Activated T-helper 1 cell treated with Interleukin-2 at 50 U/mL for 16 hours (primary cell): ENCODE measurements around the gene MIGA2.

ENCODE experiments used
- DNase-seq: peaks from one replicate; pipeline ENCODE4 v3.0.0-alpha.2; 2020; ENCODE audit warnings: low read depth

The MIGA2 gene

DNA sequence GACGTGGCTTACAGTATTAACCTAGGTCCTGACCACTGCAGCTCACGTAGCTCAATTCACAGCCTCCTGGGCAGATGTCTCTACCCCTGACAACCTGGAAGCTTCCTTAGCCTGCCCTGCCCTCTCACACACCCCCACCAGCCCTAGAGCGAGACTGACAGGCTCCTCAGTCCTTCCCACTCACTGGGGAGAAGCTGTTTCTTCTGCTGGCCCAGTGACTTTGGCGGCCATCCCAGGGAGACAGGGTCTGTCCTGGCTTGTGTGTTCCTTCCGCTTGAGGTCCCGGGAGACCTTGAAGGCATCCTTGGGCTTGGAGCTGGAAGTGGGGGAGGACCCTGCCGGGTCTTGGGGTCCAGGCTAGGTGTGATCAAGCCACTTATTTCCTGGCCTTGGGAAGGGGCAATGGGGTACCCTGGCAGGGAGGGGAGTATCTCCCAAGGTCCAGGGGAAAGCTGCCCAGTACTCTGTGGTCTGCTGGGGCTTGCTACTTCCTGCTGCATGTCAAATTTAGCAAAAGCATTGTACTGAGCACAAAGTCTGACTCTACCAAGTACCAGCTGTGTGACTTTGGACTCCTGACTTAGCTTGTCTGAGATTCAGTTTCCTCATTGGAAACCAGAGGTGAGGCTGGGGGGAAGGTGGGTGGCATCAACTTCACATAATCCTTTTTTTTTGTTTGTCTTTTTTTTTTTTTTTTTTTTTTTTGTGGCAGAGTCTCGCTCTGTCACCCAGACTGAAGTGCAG lies 1.9 kb downstream of the MIGA2 start:
- no peak for DNase-seq

DNA sequence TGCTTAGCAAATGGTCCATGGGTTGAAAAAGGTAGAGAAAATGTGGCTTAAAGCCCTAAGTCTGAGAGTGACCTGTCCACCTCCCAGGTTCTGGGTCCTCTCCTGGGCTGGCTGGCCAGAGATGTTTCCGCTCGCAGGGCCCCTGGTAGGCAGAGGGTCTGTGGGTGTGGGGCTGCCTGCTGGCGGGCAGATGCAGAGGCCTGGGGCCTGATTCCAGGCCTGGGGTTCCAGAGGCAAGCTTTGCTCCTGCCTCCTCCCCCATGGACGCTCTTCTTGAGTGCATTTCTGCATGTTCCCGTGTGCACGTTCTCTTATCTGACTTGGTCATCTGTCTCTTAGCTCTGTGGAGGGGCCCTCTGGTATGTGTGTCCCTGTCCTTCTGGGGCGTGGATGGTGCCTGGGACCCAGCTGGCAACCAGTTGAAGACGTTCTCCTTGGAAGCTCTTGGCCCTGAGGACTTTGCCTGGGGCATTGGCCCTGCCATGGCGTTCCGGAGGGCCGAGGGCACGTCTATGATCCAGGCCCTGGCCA lies 3.8 kb downstream of the MIGA2 start:
- no peak for DNase-seq

DNA sequence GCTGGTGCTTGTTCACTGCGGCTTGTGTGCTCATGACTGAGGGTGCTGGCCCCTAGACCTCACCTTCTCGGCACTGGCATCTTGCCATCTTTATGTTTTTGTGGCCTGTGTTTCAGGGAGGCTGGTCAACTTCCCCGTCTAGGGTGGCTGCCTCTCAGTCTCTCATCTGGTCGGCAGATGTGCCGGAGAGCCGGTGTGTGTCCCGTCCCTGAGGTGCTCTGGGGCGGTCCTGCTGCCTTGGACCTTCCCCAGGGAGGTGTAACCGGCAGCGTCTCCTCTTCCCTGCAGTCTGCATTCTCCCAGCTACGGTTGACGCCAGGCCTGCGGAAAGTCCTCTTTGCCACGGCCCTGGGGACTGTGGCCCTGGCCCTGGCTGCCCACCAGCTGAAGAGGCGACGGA lies 5.6 kb downstream of the MIGA2 start:
- no peak for DNase-seq

DNA sequence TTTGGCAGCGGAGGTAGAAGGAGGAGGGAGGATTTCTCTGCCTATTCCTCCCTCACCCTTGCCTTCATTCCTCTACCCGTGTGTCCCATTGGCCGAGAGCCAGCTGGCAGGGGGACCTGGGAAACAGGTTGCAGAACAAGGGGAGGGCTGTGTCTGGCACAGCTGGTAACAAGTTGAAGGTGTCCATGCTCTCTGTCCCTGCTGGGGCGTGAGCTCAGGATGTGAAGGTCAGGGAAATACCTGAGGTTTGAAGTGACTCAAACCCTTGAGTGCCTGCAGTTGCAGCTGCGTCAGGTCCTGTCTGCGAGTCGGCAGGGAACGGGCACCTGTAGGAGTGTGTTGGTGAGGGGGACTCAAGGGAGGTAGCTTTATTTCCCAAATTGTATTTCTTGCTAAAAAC lies 16.2 kb downstream of the MIGA2 start:
- DNase-seq = no peak

DNA sequence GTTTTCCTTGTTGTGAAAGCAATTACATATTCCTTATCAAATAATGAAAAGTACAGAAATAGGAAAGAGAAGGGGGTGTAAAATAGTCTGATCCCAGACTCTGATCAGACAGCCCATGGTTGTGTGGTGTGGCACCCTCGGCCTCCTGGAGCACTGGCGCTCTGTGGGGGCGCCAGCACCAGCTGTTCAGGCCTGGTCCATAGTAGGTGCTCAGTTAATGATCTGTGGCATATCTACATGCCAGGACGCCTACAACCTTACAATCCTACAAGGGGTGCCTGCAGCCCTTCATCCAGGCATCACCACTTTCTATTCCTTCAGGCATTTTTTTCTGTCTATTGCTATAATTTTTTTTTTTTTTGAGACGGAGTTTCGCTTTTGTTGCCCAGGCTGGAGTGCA lies 16.6 kb downstream of the MIGA2 start:
- DNase-seq = no peak

DNA sequence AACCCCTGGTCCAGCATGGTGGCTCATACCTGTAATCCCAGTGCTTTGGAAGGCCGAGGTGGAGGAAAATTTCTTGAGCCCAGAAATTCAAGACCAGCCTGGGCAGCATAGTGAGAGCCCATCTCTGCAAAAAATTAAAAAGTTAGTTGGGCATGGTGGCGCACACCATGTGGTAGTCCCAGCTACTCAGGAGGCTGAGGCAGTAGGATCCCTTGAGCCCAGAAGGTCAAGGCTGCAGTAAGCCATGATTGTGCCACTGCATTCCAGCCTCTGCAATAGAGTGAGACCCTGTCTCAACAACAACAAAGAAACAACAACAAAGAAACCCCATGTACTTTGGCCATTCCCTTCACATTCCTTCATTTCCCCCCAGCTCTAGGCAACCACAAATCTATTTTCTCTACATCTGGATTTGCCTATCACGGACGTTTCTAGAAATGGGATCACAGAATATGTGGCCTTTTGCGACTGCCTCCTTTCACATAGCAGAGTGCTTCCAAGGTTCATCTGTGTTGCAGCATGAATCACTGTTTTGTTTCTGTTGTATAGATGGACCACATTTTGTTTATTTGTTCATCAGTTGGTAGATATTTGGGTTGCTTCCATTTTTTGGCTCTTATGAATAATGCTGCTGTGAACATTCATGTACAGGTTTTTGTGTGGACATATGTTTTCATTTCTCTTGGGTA lies 17.9 kb downstream of the MIGA2 start:
- DNase-seq = no peak

DNA sequence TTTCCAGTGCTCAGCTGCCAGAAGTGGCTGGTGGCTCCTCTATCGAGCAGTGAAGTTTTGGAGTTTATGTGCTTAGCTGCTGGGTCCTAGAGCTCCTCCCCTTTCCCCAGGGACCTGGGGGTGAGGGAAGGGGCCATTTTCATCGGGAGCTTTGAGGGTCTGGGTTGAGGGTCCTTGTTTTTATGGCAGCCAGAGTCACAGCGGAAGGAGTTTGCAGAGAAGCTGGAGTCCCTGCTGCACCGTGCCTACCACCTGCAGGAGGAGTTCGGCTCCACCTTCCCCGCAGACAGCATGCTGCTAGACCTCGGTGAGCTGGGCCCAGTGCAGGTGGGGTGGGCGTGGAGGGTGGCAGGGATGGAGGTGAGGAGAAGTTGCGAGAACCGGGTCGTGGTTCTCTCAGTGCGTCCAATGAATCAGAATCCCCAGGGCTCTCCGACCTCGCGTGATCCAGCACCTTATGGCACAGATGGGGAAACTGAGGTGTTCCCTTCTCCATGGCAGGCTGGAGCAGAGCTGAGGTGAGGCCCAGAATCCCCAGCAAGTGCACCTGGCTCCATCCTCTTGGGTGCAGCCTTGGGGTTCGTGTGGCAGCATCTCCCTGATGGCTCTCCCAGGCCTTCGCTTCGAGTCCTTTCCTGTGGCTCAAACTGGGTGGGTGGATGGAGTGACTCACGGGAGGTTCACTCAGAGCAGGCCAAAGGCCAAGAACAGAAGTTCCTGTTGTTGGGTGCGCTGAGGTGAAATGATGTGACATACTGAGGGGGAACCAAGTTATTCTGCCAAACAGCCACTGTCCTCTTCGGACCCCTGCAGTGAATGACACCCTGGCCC lies 22.8 kb downstream of the MIGA2 start:
- DNase-seq = no peak

DNA sequence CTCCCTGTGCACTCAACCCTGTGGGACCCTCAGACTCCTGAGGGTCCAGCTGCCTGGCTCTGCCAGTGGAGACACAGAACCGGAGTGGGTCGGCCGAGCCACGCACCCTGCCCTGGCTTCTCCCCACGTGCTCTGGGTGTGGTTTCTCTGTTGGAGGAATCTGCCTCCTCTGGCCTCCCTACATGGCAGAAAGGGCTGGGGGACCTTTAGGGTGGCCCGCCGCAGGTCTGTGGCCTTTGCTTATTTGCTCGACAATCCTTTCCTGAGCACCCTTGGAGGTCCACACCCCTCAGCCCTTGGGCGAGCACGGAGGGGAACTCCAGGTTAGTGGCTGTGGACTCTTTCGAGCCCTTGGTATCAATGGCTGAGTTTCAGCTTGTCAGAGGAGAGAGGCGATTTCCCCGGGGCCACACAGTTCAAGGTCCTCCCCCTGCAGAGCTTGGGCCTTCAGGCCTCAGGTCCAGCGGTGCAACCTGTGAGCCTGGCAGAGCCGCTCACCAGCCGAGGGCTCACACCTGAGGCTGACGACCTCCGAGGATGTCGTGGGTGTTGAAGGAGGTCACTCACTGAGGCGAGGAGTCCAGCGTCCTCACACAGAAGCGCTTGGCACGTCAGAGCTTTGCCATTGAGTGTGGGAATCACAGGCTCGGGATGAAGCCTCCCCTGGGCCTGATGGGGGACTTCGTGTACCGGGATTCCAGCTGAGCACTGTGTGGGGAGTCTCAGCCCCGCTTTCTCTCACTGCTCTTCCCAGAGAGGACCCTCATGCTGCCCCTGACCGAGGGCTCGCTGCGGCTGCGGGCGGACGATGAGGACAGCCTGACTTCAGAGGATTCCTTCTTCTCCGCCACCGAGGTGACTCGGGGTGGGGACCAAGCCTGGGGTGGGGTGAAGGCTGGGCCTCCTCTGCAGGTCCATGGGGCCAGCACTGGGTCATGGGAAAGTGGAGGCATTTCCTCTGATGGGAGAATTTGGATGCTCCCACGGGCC lies 23.7 kb downstream of the MIGA2 start:
- no peak for DNase-seq

DNA sequence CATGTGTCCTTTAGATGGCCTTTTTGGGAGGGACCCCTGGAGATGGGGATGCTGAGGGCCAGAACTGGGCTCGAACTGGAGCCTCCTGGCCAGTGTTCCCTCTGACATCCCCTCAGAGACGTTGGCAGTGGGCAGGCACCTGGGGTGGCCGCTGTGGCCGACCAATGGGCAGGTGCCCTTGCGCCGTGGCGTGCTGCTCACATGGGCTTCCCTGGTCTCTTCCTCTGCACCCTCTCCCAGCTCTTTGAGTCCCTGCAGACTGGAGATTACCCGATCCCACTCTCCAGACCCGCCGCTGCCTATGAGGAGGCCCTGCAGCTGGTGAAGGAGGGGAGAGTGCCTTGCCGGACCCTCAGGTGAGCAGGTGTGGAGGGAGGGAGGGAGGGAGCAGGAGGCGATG lies 24.6 kb downstream of the MIGA2 start:
- no peak for DNase-seq

DNA sequence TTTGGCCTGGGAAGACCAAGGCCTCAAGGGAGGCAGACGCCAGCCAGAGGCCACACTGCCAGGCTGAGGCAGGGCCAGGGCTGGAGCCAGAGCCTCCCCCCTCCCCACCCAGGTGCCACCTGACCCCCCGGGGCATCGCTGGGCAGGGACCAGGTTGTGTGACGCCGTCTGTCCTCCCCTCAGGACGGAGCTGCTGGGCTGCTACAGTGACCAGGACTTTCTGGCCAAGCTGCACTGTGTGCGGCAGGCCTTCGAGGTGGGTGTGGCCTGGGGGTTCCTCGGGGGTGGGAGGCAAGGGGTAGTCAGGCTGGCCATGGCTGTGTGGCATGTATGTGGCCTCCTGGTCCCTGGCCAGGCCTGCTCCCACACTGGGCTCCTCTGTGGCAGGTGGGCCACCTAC lies 26.6 kb downstream of the MIGA2 start:
- DNase-seq = no peak

DNA sequence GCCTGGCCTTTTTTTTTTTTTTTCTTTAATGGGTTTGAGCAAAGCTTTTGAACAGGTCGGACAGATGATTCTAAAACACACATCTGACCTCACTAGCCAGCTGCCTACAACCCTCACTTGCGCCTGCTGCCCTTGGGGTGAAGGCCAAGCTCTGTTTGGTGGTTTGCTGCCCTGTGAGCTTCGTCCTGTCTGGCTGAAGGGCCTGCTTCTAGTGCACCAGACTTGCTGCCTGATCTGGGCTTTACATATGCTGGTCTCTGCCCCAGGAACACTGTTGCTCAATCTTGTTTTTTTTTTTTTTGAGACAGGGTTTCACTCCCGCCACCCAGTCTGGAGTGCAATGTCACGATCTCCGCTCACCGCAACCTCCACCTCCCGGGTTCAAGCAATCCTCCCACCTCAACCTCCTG lies 28.1 kb downstream of the MIGA2 start:
- no peak for DNase-seq

DNA sequence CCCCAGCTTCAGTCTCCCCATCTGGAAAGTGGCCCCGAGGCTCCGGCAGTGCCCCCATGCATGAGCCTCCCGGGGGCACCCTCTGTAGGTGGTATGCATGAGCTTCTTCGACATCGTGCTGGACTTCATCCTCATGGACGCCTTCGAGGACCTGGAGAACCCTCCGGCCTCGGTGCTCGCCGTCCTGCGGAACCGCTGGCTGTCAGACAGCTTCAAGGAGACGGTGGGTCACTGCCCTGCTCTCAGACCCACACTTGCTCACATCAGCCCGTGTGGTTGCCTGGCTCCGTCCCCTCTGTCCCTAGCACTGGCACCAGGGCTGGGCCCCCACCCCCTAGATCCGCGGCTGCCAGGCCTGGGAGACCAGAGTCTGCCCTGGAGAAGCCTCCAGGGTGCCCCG lies 31.7 kb downstream of the MIGA2 start:
- no peak for DNase-seq

DNA sequence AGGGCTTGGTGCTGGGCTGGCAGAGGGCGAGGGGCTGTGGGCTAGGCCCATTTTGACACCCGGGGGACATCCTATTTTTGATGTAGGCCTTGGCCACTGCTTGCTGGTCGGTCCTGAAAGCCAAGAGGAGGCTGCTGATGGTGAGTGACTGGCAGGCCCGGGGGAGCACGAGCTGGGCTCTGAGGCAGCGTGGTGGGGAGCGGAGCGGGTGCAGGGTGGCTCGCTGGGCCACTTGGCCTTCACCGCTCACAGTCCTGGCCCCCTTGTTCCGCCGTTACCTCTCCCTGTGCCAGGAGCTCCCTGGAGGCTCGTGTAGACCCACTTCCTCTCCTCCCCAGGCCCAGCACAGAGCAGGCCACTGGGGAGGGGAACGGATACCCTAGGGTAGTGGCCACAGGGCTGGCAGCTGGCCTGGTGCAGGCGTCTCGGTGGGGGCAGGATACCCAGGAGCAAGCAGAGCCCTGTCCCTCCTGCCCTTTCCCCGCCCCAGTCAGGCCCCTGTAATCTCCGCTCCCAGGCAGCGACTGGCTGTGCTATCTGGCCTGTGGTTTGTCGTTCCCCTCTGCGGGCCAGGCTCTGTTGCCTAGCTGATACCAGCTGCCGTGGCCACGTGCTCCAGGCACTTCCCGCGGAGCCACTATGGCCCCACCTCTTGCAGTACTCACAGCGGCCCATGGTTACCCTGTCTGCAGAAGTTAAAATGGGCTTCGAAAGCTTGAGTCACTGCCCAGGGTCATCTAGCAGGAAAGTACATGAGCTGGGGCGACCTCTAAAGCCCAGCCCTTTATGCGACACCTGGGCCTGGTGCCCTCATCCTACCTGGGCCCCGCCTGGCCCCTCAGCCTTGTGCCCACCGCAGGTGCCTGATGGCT lies 32.8 kb downstream of the MIGA2 start:
- peak; percentile 29 for DNase-seq

DNA sequence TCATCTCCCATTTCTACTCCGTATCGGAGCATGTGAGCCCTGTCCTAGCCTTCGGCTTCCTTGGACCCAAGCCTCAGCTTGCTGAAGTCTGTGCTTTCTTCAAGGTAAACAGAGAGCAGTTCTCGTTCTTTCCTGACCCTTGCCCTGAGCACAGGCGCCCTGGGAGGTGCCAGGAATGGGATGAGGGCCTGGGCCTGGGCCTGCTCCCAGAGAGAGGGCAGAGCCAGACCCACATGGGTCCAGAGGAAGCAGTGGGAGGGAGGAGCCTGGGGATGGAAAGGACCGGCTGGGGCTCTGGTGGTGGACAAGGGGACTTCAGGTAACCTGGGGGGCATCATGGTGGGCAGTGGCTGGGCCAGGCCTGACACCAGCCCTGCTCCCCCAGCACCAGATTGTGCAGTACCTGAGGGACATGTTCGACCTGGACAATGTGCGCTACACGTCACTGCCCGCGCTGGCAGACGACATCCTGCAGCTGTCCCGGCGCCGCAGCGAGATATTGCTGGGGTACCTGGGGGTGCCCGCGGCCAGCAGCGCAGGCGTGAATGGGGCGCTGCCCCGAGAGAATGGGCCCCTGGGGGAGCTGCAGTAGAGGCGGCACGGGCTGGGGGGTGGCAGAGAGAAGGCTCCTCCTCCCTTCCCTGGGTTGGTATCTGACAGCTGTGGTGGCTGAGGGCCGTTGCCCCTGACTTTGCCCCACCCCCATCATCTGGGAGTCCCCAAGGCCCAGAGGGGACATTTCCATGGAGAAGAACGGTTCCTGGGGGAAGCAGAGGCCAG lies 33.6 kb downstream of the MIGA2 start:
- DNase-seq = no peak

DNA sequence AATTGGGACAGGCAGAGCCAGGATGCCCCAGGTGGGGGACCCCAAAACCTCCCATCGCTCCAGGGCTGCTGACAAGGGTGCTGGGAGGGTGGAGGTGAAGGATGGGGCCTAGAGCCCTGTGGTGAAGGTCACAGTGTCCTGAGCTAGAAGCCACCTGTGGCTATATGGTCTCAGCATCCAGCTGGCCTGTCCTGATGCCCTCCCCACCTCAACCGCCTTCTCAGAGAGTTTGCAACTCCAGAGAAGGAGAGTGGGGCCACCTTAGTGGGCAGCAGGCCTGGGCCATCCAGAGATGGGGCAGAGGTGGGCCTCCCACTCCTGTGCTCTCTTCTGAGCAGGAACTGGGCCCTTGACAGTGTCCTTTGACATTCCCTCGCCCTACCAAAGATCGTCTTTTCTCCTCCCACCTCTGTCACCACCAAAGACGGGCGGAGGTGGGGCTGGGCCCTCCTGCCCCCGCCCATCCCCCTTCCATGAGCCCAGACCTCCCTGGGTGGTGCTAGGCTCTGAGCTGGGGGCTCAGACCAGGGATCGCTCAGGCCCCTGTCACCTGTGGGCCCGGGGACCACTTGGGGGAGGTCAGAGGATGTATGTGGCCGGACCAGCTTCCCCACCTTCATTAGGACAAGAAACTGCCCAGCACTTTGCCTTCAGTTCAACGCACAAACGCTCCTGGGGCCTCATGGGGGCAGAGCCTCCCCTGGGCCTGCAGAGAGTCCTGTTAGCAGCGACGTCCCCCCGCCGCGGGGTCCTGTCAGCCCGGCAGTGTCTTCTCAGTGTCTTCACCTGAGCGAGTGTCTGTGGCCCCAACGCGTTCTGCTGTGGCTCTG lies 34.5 kb downstream of the MIGA2 start:
- no peak for DNase-seq

DNA sequence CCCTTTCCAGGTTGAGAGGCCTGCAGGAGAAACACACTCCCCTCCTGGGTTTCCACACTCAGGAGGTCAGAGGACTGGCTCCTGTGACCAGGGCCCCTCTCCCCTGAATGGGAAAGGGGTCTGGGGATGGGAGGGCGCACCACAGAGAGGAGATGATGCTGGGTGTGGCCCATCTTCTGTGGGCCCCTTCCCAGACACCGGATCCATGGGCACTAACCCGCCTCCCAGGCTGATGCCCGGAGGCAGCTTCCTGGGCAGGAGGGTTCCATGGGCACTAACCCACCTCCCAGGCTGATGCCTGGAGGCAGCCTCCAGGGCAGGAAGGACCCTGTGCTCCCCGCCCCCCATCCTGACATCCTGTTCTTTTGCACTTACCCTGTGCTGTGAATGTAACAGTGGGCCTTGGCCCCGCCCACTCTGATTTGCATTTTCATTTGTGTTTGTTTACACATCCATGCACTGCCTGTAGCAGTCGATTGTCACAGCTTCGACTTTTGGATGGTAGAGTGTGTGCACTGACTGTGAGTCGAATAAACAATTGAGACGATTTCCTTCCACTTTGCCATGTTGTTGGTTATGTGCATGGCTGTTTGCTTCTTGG lies 35.2 kb downstream of the MIGA2 start:
- DNase-seq = no peak

DNA sequence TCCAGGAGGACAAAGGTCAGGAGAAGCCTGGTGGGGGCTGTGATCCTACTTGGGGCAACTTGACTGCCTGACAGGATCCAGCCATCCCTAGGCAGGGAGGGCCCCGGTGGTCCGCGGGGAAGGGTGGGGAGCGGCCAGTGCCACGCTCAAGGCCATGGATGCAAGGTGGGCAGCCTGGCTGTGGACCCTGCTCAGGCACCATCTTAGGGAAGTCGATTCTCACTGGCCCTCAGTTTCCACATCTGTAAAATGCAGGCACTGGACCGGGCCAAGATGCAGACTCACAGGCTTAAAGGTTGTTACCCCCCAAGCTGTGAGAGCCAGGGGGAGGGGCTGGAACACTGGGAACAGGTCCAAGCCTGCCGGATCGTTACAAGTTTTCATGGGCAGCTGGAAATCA lies 35.7 kb downstream of the MIGA2 start:
- no peak for DNase-seq

DNA sequence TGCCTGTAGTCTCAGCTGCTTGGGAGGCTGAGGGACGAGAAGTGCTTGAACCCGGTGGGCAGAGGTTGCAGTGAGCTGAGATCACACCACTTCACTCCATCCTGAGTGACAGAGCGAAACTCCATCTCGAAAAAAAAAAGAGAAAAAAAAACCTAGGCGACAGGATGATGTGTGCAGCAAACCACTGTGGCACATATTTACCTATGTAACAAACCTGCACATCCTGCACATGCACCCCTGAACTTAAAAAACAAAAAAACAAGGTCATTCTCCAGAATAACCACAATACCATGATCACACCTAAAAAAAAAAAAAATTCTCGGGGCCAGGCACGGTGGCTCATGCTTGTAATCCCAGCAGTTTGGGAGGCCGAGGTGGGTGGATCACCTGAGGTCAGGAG lies 37.0 kb downstream of the MIGA2 start:
- DNase-seq = no peak
